ENCODE results near the gene ACP2.

GRCh38 chr11:47288066-47288465, 39.5 kb upstream of the ACP2 start:
- no peak for TF ChIP-seq CTCF (IDR thresholded peaks at IDR 0.05)
- no peak for TF ChIP-seq POLR2AphosphoS5 (IDR thresholded peaks at IDR 0.05; ENCODE audit: insufficient read depth in 1 of 2, low read depth in 1 of 2)
